ENCODE measurements around the gene CNOT4. TPM values are rescaled to one million over a fixed set of nuclear protein-coding genes. Genes with fewer than 3 reads are reported as not detected.

Gene CNOT4
- polyA plus RNA-seq, 2 of the 4 experiments (the other 2 are of a cell fraction), result 10.0 to 16.4 TPM

- FAIRE-seq (no peak), ATAC-seq (no peak), DNase-seq (ENCODE audit: low read depth in 1 of 2, low spot score in 1 of 2) (no peak)
- POLR2A ChIA-PET, result no interaction called here
- CTCF ChIA-PET, result no interaction called here
- Histone ChIP-seq H3K4me2 (no peak overlapping the region), H3K27ac (no peak overlapping the region), H3K9me3 (no peaks in the 10 kb centered on the region), H3K4me1 (no peaks in the 10 kb centered on the region), H3K4me3 (no peak overlapping the region)
- TF ChIP-seq RCOR1 (IDR thresholded peaks at IDR 0.05; ENCODE audit: low read depth, low read length) (no peak), ELK1 (IDR thresholded peaks at IDR 0.05; ENCODE audit: low read depth, low read length) (no peak), RFX5 (IDR thresholded peaks at IDR 0.05) (no peak), KDM5A (IDR thresholded peaks at IDR 0.05) (no peak), CTCF (IDR thresholded peaks at IDR 0.05) (no peak), BHLHE40 (IDR thresholded peaks at IDR 0.05; ENCODE audit: low read depth, low read length) (no peak), ZSCAN20 (CRISPR knock-in tag; IDR thresholded peaks at IDR 0.05) (no peak), HOXB13 (CRISPR knock-in tag; IDR thresholded peaks at IDR 0.05; ENCODE audit: low read depth) (no peak), TFCP2L1 (CRISPR knock-in tag; IDR thresholded peaks at IDR 0.05) (no peak), TP53 (CRISPR knock-in tag; IDR thresholded peaks at IDR 0.05) (no peak), POLR2A (IDR thresholded peaks at IDR 0.05; ENCODE audit: low read length) (no peak), MAFK (IDR thresholded peaks at IDR 0.05; ENCODE audit: partially characterized antibody) (no peak), BCL3 (IDR thresholded peaks at IDR 0.05) (no peak)
- TF ChIP-seq, protein P1, sequence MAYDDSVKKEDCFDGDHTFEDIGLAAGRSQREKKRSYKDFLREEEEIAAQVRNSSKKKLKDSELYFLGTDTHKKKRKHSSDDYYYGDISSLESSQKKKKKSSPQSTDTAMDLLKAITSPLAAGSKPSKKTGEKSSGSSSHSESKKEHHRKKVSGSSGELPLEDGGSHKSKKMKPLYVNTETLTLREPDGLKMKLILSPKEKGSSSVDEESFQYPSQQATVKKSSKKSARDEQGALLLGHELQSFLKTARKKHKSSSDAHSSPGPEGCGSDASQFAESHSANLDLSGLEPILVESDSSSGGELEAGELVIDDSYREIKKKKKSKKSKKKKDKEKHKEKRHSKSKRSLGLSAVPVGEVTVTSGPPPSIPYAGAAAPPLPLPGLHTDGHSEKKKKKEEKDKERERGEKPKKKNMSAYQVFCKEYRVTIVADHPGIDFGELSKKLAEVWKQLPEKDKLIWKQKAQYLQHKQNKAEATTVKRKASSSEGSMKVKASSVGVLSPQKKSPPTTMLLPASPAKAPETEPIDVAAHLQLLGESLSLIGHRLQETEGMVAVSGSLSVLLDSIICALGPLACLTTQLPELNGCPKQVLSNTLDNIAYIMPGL (CRISPR knock-in tag; IDR thresholded peaks at IDR 0.05; ENCODE audit: borderline replicate concordance), result no peak
- TF ChIP-seq, protein P2, sequence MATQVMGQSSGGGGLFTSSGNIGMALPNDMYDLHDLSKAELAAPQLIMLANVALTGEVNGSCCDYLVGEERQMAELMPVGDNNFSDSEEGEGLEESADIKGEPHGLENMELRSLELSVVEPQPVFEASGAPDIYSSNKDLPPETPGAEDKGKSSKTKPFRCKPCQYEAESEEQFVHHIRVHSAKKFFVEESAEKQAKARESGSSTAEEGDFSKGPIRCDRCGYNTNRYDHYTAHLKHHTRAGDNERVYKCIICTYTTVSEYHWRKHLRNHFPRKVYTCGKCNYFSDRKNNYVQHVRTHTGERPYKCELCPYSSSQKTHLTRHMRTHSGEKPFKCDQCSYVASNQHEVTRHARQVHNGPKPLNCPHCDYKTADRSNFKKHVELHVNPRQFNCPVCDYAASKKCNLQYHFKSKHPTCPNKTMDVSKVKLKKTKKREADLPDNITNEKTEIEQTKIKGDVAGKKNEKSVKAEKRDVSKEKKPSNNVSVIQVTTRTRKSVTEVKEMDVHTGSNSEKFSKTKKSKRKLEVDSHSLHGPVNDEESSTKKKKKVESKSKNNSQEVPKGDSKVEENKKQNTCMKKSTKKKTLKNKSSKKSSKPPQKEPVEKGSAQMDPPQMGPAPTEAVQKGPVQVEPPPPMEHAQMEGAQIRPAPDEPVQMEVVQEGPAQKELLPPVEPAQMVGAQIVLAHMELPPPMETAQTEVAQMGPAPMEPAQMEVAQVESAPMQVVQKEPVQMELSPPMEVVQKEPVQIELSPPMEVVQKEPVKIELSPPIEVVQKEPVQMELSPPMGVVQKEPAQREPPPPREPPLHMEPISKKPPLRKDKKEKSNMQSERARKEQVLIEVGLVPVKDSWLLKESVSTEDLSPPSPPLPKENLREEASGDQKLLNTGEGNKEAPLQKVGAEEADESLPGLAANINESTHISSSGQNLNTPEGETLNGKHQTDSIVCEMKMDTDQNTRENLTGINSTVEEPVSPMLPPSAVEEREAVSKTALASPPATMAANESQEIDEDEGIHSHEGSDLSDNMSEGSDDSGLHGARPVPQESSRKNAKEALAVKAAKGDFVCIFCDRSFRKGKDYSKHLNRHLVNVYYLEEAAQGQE (IDR thresholded peaks at IDR 0.05), result no peak
- TF ChIP-seq, protein P3, sequence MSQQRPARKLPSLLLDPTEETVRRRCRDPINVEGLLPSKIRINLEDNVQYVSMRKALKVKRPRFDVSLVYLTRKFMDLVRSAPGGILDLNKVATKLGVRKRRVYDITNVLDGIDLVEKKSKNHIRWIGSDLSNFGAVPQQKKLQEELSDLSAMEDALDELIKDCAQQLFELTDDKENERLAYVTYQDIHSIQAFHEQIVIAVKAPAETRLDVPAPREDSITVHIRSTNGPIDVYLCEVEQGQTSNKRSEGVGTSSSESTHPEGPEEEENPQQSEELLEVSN (IDR thresholded peaks at IDR 0.05; ENCODE audit: borderline replicate concordance, low read depth), result no peak
Observed at GRCh38 chr7:135390829-135391228, 119.1 kb downstream of the CNOT4 start.

GRCh38 chr7:135389971-135390370 lies 119.9 kb downstream of the CNOT4 start:
- Histone ChIP-seq H3K4me3 (no peak overlapping the region), H3K27ac (no peak overlapping the region), H3K9me3 (no peaks in the 10 kb centered on the region), H3K4me2 (no peak overlapping the region), H3K4me1 (no peaks in the 10 kb centered on the region)
- DNase-seq (ENCODE audit: low read depth in 1 of 2, low spot score in 1 of 2) (no peak), ATAC-seq (no peak), FAIRE-seq (no peak)
- ChIA-PET POLR2A (no interaction called here), CTCF (no interaction called here)
- 87% methylated on average over 3 of the region's 3 CpGs for WGBS (ENCODE audit: missing lambda C conversion rate)
- TF ChIP-seq TP53 (CRISPR knock-in tag; IDR thresholded peaks at IDR 0.05), result no peak
- TF ChIP-seq CBX8 (IDR thresholded peaks at IDR 0.05), result no peak
- no peak for TF ChIP-seq RCOR1 (IDR thresholded peaks at IDR 0.05; ENCODE audit: low read depth, low read length)
- TF ChIP-seq FOSL2 (IDR thresholded peaks at IDR 0.05), result no peak
- no peak for TF ChIP-seq FOSL2 (CRISPR knock-in tag; IDR thresholded peaks at IDR 0.05)
- no peak for TF ChIP-seq NR3C1 (IDR thresholded peaks at IDR 0.05)
- TF ChIP-seq SREBF2 (IDR thresholded peaks at IDR 0.05), result no peak
- no peak for TF ChIP-seq SMC3 (IDR thresholded peaks at IDR 0.05)
- no peak for TF ChIP-seq USF2 (IDR thresholded peaks at IDR 0.05)
- no peak for TF ChIP-seq RARB (CRISPR knock-in tag; IDR thresholded peaks at IDR 0.05)
- TF ChIP-seq ZFP36 (IDR thresholded peaks at IDR 0.05; ENCODE audit: borderline replicate concordance, partially characterized antibody), result no peak
- no peak for TF ChIP-seq MAFK (IDR thresholded peaks at IDR 0.05; ENCODE audit: partially characterized antibody)
- no peak for TF ChIP-seq CHD2 (IDR thresholded peaks at IDR 0.05; ENCODE audit: low read length, partially characterized antibody)
- TF ChIP-seq JUNB (IDR thresholded peaks at IDR 0.05), result no peak
- no peak for TF ChIP-seq TFCP2L1 (CRISPR knock-in tag; IDR thresholded peaks at IDR 0.05)
- TF ChIP-seq FOSB (CRISPR knock-in tag; IDR thresholded peaks at IDR 0.05), result no peak
